LNCAP (cell line): ENCODE data around the gene BRCA2.

Experiments
- TF ChIP-seq, protein P1 (sequence below): fragments of 450-650 bp; IDR thresholded peaks from 2 replicates; pipeline ENCODE4 v1.5.1; 2017; ENCODE audit warnings: mild to moderate bottlenecking

Gene BRCA2

DNA sequence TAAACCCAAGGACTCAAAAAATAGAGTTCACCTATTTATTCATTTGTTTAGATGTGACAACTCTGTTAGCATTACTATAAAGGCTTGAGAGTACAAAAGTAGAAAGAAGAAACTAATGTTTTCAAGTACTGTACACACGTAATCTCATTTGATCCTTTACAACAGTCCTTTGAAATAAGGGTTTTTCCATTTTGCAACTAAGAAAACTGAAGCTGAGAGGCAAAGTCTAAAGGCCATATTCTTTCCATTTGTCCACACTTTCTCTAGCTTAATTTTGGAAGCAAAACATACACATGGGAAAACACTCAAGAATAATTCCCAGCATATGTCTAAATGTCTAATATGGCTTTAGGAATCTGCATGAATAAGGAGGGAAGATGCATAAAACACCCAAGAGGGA is 34.2 kb upstream of the BRCA2 start:
- TF ChIP-seq, protein P1, sequence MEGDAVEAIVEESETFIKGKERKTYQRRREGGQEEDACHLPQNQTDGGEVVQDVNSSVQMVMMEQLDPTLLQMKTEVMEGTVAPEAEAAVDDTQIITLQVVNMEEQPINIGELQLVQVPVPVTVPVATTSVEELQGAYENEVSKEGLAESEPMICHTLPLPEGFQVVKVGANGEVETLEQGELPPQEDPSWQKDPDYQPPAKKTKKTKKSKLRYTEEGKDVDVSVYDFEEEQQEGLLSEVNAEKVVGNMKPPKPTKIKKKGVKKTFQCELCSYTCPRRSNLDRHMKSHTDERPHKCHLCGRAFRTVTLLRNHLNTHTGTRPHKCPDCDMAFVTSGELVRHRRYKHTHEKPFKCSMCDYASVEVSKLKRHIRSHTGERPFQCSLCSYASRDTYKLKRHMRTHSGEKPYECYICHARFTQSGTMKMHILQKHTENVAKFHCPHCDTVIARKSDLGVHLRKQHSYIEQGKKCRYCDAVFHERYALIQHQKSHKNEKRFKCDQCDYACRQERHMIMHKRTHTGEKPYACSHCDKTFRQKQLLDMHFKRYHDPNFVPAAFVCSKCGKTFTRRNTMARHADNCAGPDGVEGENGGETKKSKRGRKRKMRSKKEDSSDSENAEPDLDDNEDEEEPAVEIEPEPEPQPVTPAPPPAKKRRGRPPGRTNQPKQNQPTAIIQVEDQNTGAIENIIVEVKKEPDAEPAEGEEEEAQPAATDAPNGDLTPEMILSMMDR: no peak

DNA sequence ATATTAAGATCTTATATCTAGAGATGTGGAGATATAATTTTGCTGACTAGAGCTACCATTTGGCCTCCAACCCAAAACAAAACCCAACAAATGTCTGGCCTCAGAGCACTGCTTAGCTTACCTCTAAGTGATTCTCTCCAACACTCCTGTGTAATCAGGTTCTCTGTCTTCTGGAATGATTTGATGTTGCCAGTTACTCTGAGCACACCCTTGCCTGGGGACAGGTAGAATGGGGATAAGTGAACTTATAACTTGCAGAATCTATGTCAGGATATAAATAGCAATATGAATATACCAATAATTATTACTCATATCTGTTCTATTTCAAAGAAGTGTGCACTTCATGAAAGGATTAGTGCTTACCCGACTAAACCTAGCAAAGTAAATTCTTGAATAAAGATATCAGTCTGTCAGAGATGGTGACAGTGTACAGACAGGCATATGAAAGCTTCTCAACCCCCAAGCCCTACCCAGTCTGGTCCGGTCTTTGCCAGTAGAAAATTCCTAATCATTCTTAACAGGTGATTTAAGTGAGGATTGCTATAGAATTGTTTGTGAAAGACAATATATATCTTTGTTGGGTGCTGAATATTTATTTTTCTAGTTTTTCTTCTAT is 33.1 kb upstream of the BRCA2 start:
- TF ChIP-seq, protein P1: no peak

DNA sequence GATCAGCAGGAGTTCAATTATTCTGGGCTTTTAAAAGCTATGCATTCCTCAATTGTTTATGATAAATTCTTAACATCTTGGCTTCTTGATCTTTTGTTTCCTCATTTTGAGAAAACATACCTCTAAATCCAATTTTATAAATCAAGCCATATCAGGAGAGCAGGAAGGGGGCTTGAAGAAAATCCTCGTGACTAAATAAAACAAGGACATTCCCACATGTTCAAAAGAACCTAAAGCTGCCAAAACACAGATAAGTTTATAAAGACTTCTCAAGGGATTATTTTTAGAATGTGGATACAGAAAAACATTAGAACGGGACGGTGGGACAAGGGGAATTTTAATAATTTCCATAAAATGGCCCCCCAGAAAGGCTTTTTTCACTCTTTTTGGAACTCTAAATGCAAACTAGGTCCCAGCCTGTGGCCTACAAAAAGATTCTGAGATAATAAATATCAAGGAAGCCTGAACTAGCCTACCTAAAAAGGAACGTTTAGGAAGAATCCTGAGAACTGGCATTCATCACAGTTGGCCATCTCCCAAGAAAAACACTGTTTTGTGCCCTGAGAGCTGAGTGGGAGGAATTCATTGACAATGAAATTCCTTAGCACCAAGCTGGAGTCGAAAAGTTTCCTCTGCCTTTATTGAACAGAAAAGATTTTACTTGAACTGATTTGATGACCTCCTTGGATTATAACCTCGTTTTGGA is 30.2 kb upstream of the BRCA2 start:
- TF ChIP-seq, protein P1: no peak

DNA sequence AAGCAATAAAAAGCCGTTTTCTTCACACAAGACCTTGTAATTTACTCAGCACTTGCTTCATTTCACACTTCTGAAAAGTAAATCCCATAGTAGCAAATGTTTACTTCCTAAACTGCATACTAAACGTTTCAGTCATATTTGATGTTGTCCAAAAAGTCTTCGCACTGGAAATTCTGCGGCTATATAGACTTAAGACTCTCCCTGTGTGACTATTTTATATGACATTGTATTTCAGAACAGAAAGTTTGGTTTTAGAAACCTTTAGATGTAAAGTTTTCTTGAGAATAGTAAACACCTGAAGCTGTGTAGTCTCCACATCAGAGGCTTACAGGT is 29.7 kb upstream of the BRCA2 start:
- TF ChIP-seq, protein P1: no peak

DNA sequence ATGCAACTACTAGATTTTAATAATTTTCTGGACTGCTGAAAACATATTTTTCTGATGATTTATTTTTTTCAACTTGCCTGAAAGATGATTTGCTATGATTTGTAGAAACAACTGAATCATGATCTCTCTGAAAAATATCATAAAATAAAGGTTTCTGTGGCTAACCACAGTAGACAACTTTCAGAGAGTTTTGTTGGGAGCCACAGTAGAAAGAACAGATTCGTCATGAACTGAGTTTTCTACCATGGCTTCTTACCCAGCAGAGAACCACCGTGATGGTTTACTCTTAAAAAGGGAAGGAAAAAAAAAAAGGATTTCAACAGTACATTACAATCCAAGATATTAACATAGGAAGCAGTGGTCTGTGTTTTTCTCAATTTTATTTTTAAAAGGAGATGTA is 18.1 kb upstream of the BRCA2 start:
- TF ChIP-seq, protein P1: no peak

DNA sequence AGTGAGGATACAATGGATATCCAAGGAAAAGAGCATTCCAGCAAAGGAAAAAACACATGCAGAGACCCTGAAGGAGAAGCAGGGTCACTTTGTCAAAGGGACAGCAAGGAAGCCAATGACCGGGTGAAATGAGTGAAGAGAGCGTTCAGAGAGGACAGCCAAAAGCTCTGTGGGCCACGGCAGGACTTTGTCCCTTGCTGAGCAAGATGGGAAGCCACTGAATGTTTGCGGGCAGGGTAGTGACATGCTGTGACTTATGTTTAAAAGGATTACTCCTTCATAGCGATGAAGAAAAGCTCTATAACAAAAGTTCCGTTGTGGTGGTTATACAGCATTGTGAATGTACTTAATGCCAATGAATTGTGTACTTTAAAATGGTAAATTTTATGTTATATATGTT is 16.6 kb upstream of the BRCA2 start:
- TF ChIP-seq, protein P1: no peak

DNA sequence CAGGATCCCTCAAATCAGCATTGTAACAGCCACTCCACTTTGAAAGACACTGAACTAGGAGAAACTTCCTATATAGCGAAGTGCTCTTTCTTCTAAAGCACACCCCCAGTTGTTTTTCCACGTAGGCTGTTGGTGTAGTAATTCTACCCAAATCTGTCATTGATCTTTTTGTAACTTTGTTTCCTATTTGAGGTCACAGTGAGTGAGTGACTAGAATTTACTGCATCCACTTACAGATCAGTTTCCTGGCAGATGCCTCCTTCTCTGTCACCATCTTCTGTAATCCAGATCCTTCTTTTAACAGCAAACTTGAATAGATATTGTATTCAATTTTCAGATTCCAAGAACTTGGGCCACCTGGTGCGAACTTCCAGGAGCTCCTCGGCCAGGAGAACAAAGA is 15.4 kb upstream of the BRCA2 start:
- TF ChIP-seq, protein P1: no peak
